HG03064 (cell line): ENCODE measurements around the gene HGD.
"Not testable (repeated sequence)": the region's sequence is repeated elsewhere in the genome, so short reads cannot be mapped to it uniquely, and the experiment has no call there.

Source experiments
- ATAC-seq: cut with Tn5 transposase; IDR thresholded peaks from one replicate; pipeline ENCODE4 v1.9.1; 2021; ENCODE audit warnings: low read depth; ENCODE audit not compliant: unreplicated experiment

HGD gene

DNA sequence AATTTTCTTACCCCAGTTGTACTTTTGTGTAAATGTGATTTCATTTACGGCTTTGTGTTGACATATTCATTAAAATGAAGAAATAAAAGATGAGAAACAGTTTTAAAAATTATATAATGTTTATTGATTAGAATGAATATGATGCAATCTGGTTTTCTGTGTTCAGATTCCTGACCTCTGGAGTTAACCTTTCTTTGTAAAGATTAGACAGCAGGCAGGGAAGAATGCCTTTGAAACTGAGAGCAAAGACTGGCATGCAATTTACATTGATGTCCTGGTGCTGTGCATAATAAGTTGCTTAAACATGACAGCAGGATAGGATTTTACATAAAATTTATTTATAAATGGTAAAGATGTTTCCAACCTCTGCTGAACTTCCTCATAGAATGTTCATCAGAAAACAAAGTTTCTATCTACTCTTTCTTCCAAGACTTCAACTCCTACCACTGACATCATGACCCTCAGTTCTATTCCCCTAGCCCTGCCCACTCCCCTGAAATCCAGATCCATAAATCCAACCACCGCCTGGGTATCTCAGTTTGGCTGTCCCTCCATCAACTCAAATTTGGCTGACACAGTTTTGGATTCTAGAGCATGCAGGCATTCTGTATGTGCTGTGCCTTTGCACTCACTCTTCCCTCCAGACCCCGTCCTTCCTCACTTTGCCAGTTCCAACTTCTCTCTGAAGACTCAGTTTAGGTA is 1.7 kb downstream of the HGD start:
- ATAC-seq, result no peak

DNA sequence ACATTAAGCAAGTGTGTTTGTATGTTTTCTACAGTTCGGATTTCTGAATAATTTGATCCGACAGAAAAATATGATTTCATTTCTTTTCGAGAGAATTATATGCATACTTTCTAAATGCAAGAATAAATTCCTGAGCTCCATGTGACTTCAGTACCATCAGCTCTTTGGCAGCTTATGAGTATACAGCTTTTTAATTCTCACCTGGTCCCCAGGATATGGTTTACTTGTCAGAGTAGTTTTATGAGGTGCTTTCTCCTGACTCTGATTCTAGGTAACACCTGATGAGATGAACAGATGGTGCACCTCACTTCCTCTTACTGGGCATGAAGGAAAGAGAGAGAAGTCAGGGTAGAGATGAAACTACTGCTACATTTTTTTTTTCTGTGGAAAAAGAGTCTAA is 3.1 kb downstream of the HGD start:
- ATAC-seq, result no peak

DNA sequence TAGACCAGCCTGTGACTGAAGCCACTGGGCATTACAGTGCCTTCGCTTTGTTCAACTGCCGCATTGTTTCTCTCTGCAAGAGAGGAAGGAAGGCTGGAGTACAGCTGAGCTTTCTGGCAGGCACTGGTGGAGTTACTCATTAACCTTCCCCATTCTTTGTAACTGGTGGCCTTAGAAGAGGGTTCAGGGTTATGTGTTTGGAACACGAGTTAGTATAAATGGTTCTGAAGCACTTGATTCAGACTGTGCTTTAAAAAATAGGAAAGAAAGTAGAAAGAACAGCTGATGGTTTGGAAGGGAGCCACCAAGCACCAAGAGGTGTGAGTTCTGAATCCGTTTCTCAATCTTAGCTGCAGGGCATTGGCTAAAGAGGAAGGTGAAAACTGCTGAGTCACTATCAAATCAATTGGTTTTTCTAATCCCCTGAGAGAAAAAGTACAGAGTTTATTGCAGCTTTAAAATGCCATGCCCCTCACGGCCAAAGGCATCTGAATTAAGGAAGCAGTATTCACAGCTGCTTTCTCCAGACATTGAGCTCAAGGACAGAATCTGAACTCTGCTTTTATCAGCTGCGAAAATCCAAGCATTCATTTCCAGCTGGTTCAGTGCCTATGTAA is 3.6 kb downstream of the HGD start:
- ATAC-seq, result peak; percentile 87

DNA sequence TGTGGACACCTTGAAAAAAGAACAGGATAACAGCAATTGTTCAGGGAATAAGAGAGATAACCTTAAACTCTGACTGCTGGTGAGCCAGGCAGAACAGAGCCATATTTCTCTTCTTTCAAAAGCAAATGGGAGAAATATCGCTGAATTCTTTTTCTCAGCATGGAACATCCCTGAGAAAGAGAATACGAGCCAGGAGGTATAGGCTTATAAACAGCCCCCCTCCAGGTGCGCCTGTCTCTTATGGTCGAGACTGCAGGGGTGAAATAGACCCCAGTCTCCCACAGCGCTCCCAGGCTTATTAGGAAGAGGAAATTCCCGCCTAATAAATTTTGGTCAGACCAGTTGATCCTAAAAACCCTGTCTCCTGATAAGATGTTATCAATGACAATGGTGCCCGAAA is 4.8 kb downstream of the HGD start:
- ATAC-seq, result not testable (repeated sequence)

DNA sequence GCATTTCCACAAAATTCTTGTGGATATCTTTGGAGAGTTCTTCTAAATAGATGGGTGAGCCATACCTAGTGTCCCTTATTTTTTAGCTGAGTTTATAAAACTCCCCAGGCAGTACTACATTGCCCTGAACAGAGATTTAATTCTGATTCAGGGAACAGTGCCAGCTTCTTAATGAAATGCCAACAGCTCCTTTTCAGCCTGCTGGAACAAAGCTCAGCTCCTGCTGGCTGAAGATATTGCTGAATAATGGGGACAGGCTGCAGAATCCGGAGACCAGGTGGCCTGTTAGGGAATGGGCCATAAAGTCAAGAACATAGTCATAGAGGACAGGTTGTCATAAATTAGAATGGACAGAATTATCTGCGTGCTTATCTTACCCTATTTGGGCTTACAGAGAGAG is 8.9 kb downstream of the HGD start:
- no peak for ATAC-seq

DNA sequence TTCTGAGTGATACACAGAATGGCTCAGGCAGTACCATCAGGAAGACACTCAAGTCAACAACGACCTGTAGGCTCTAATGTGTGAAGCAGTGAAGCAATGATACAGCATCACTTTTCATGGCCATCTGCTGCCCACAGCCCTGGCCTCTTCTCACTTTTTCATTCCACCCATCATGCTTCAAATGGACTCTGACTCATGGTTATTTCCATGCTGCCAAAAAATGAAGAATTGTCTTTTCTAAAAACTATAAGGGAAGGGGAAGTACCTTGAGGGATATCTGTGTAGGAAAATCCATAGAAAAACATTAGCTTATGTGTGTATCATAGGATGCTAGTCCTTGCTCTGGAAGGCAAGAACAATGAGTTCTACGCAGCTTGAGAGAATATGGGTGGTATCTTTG is 11.5 kb downstream of the HGD start:
- ATAC-seq, result no peak

DNA sequence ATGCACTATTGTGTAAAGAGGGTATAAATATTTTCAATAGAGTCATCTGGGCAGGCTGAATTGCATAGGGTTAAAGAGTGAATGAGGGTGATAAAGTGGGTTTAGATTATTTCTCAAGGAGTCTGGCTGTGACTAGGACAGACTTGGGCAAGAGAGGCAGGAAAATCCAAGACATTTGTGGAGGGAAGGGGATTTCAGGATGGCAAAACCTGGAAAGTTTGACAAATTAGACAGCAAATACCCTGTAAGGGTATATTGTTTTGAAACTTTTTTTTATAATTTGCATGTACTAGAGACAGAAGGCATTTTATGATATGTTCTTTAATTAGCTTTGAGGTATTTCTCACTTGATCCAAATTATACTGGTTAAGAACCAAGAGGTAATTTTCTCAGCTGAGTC is 17.1 kb downstream of the HGD start:
- ATAC-seq, result no peak

DNA sequence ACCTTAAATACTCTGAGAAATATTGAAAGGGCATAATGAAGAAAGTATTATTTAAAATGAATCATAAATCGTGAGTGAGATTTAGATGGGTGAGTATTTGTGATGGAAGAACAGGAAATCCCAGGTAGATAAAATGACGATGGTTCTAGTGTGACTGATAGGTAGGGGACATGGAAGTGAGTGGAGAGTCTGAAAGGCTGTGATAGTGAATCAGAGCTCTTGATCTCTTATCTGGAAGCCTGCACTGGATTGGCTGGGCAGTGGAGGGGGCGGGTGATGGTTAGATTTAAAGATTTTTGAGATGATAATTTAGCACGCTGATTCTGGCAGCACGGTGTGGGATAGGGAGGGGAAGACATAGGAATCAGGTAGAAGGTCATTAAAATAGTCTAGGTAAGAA is 20.1 kb downstream of the HGD start:
- no peak for ATAC-seq

DNA sequence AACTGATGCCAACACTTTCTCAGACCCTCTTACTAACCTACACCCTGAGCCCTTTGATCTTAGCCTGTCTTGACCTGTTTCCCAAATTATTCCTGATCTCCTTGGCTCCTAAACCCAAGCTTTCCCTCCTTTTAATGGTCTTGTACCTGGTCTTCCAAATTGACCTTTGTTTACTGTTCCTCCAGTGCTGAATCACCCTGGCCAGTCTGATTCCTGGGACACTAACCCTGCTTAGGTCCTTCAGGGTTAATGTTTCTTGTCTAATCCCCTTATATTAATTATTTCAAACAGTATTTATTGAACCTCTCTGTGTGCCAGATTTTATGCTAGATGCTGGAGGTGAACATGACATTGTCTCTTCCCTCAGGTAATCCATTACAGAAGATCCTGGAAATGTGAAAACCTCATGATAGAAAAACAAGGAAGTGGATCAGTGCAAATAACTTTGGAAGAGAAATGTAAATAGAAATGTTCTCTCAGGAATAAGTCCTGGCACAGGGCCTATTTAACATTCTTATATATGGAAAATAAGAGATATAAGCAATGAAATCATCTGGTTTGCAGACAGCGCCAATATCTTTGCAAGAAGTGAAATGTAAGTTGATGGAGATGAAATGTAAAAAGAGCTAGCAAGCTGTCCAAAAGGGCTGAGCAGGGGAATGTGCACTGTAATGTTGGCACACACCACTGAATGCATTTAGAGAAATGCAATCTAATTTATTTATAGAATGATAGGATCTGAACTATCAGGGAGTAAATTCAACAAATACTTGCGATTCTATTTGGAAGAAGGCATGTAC is 20.7 kb downstream of the HGD start:
- ATAC-seq, result no peak

DNA sequence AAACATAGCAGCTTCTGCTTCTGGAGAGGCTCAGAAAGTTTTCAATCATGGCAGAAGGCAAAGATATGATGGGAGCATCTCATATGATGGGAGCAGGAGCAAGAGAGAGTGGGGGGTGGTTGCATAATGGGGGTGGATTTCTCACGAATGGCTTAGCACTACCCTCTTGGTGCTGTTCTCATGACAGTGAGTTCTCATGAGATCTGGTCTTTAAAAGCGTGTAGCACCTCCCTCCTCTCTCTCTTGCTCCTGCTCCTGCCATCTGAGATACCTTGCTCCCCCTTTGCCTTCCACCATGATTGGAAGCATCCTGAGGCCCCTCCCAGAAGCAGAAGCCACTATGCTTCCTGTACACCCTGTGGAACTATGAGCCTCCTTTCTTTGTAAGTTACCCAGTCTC is 22.2 kb downstream of the HGD start:
- no peak for ATAC-seq

DNA sequence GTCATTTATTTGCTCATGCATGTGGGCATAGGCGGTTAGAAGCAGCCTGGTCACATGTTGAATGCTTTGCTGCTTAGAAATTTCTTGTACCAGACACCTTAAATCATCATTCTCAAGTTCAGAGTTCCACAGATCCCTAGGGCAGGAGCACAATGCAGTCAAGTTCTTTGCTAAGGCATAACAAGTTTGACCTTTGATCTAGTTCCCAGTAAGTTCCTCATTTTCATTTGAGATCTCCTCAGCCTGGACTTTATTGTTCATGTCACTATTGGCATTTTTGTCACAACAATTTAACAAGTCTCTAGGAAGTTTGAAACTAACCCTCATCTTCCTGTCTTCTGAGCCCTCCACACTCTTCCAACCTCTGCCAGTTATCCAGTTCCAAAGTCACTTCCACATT is 22.8 kb downstream of the HGD start:
- ATAC-seq, result no peak

DNA sequence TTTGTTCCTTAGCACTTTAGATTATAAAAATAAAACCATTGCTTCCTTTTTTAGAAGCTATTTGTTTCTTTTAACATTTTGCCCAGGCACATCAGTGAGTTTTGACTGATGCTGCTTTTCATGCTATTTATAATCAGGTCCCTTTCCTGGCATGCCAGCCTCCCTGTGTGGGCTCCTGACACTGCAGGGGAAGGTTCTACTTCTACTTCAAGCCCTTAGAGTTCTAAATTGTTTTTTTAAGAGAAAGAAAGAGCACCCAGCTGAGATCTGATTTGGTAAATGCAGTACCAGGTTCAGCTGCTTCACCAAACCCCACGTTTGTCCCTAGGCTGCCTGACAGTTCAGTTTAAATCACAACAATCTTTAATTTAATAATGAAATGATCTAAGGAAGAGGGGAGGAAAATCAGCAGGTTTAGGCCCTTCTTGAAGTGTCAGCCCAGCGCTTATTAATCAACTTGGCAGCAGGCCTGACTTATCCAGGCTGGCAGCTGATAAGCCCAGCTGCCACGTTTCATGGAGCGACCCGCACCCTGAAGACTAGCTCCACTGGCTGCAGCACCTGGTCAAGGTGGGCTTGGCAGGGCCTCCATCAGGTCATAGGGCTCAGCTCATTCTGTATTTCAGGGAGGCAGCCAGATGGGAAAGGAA is 29.0 kb downstream of the HGD start:
- no peak for ATAC-seq

DNA sequence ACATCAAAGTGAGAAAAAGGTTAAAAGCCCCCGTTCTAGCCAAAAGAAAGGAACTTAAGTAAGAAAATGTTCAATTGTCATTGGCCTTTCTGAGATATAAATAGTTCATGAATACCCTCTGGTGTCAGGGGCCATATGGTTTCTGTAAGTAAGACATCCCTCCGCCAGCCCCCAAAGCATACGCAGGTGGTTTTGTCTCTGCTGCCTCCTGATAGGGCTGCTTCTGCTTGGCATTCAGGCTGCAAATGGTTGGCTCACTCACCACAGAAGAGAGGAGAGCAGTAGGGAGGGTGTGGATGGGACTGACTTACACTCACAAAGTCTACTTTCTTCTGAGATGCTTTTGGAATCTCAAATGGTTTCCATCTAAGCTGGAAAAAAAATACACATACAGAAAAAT is 29.8 kb downstream of the HGD start:
- ATAC-seq, result no peak

DNA sequence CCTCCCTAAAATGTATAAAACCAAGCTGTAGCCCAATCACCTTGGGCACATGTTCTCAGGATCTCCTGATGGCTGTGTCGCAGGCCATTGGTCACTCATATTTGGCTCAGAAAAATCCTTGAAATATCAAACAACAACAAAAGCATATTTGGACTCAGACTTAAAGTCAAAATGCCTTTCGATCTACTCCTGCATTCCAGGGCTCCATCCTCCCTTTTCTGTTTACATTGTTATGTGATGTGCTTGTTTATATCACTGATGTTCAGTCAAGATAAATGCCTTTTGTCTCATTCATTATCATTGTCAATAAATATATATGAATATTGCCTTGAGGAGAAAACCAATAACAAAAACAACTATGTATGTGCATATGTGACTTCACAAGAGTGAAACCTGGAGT is 31.7 kb downstream of the HGD start:
- ATAC-seq, result no peak

DNA sequence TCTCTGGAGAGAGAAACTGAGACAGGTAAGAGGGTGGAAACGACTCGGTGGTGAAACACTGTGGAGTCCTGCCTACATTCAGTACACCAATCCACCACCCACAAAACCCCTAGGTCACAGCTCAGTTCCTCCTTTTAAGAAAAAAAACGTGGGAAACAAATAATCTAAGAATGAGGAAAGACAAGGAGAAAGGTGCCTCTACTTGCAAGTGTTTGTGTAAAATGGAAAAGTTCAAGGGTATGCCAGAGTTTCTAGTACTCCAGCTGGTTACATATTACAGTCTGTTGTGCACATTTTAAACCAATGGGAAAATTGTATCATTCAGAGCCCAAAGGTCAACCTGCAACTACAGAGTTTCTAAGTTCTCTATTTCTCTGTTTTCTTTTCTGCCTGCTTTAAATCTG is 32.2 kb downstream of the HGD start:
- ATAC-seq, result no peak

DNA sequence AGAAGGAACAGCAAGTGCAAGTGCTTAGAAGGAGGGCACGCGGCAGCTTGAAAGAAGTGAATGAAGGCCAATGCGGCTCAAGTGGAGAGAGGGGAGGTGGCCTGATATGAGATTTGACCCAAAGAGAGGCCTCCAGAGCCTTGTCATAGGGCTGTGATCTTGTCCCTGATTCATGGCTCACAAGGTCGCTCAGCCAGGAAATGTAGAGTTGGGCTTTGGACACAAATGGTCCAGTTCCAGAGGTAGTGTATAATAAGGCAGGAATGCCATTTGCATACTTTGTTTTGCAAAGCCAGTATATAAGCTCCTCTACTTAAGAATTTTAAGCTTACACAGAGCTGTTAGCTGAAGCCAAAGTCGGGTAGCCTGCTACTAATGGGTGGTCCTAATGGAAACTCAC is 33.7 kb downstream of the HGD start:
- no peak for ATAC-seq

DNA sequence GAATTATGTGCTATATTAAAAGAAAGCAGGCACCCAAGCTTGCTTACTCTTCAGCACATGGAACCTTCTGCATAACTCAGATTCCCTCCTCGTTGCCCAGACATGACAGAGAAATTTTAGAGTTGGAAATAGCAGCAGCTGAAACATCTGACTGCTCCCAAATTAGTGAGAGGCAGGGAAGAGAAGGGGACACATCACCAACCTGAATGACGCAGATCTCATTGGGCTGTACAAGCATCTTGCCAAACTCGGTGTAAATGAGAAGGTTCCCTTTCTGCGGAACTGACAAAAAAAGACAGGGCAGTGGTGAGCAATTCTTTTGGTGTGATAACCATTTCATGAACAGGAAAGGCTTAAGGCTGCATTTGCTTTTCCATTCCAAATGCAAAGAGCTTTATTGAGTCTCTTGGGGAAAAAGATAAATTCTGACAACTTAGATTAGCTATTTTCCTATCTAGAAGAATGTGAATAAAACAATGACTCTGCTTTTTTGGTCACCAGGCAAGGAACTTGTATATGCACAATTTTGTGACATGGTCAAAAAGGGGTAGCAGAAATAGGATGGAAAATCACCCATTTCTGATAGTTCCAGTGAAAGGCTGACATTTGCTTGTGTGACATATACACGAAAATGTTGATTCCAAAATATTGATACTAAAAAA is 35.1 kb downstream of the HGD start:
- no peak for ATAC-seq

DNA sequence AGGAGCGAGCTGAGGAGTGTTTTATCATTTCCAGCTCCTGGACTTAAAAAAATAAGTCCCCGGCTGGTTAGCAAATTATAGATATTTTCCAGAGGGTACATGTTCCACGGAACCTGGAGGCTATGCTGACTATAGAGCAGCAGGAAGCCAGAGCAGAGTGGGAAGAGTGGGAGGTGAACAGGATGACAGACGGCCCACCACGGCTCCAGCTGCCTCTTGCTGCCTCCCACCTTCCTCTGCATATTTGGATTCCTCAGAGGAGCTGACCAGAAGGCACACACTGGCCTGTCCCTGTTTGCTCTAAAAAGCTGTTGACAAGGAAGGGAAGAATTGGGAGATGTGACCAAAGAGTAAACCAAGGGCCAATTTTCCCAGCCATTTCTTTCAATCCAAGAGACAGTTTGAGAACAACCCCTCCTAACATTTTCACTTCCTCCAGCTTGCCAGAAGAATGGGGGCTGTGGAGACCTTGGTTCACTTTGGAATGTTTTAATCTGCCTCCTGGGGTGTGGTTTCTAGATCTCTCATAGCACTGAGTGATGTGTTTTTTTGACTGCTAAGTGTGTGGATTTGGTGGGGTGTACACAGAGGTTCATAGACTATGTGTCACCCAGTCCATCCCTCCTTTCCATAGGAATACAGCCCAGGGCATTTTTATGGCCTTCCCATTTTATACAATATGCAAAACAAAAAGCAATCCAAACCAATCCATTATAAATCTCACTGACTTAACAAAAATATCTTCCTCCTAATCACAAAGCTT is 36.8 kb downstream of the HGD start:
- ATAC-seq, result no peak

DNA sequence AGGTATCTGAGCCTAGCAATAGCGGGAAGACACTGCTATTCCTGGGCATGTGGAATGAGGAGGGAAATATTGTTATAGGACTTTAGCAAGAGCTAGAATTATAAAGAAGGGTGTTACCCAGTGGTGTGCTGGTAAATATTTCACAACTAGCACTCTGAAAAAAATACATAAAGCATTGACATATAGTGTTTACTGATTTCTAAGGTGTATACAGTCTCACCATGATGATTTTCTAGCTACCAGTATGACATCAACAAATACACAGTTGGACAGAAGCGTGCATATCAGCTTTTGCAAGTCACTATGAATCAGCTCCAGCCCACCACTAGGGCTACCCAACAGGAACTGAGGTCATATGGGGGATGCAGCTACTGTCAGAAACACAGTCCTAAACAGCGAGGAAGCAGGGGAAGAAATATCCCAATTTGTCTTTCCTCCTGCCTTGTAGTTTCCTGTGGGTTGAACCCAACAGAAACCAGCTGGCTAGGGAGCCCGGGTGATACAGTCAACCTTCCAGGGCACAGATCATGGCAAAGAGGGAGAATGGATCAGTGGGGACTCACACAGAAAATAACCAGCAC is 39.6 kb downstream of the HGD start:
- no peak for ATAC-seq
